H9 (cell line): ENCODE data around the gene PHYHIPL. TPM values are rescaled to one million over a fixed set of nuclear protein-coding genes. Genes with fewer than 3 reads are reported as not detected.

ENCODE experiments used
- DNase-seq: peaks from one replicate; pipeline ENCODE4 v3.0.0-alpha.2; 2017
- H2AFZ ChIP-seq: one replicate; pipeline ENCODE4 v1.6.1; 2013; ENCODE audit warnings: mild to moderate bottlenecking, low read length, control low read depth, moderate library complexity
- H2AK5ac ChIP-seq: 2 replicates; pipeline ENCODE4 v1.6.1; 2013; ENCODE audit warnings: low read length, control low read depth, mixed read lengths; ENCODE audit not compliant: insufficient read length
- H2BK120ac ChIP-seq: one replicate; pipeline ENCODE4 v1.6.1; 2013; ENCODE audit warnings: low read depth, mild to moderate bottlenecking, low read length, control low read depth, inconsistent platforms; ENCODE audit not compliant: poor library complexity, severe bottlenecking
- H2BK12ac ChIP-seq: 2 replicates; pipeline ENCODE4 v1.6.1; 2013; ENCODE audit warnings: low read length, control low read depth, mixed read lengths, low read depth; ENCODE audit not compliant: insufficient read length
- H2BK15ac ChIP-seq: 2 replicates; pipeline ENCODE4 v1.6.1; 2013; ENCODE audit warnings: low read depth, low read length, control low read depth
- H2BK20ac ChIP-seq: one replicate; pipeline ENCODE4 v1.6.1; 2013; ENCODE audit warnings: low read depth, mild to moderate bottlenecking, low read length, control low read depth, inconsistent platforms; ENCODE audit not compliant: poor library complexity, severe bottlenecking
- H2BK5ac ChIP-seq: 2 replicates; pipeline ENCODE4 v1.6.1; 2013; ENCODE audit warnings: low read length, control low read depth, mixed read lengths; ENCODE audit not compliant: insufficient read length
- H3K14ac ChIP-seq: 2 replicates; pipeline ENCODE4 v1.6.1; 2013; ENCODE audit warnings: low read length, control low read depth; ENCODE audit not compliant: insufficient read depth
- H3K18ac ChIP-seq: 2 replicates; pipeline ENCODE4 v1.6.1; 2013; ENCODE audit warnings: low read depth, mild to moderate bottlenecking, mixed read lengths, low read length, control low read depth; ENCODE audit not compliant: insufficient read length
- H3K23ac ChIP-seq: 2 replicates; pipeline ENCODE4 v1.6.1; 2013; ENCODE audit warnings: low read length, control low read depth, mixed read lengths, low read depth; ENCODE audit not compliant: insufficient read length
- H3K23me2 ChIP-seq: 2 replicates; pipeline ENCODE4 v1.6.1; 2013; ENCODE audit warnings: low read depth, mild to moderate bottlenecking, mixed read lengths, low read length, control low read depth; ENCODE audit not compliant: insufficient read length, poor library complexity, severe bottlenecking
- H3K27ac ChIP-seq: 2 replicates; pipeline ENCODE4 v1.5.1; 2013; ENCODE audit warnings: low read length, control low read depth, mixed read lengths, low read depth; ENCODE audit not compliant: insufficient read length
- H3K27me3 ChIP-seq: 2 replicates; pipeline ENCODE4 v1.6.1; 2013; ENCODE audit warnings: low read length, control low read depth, inconsistent platforms; ENCODE audit not compliant: insufficient read depth
- H3K4ac ChIP-seq: 2 replicates; pipeline ENCODE4 v1.6.1; 2013; ENCODE audit warnings: low read depth, mild to moderate bottlenecking, control low read depth, inconsistent platforms, low read length, moderate library complexity
- H3K4me1 ChIP-seq: 2 replicates; pipeline ENCODE4 v1.6.1; 2013; ENCODE audit warnings: low read length, control low read depth, inconsistent platforms; ENCODE audit not compliant: insufficient read depth
- H3K4me2 ChIP-seq: 2 replicates; pipeline ENCODE4 v1.6.1; 2013; ENCODE audit warnings: low read length, control low read depth, mixed read lengths; ENCODE audit not compliant: insufficient read length, insufficient read depth
- H3K56ac ChIP-seq: 2 replicates; pipeline ENCODE4 v1.6.1; 2013; ENCODE audit warnings: low read depth, mild to moderate bottlenecking, mixed read lengths, low read length, control low read depth; ENCODE audit not compliant: insufficient read length
- H3K79me1 ChIP-seq: 2 replicates; pipeline ENCODE4 v1.6.1; 2013; ENCODE audit warnings: low read depth, mild to moderate bottlenecking, moderate library complexity, low read length, control low read depth, inconsistent platforms; ENCODE audit not compliant: insufficient read depth, poor library complexity, severe bottlenecking
- H3K79me2 ChIP-seq: 2 replicates; pipeline ENCODE4 v1.6.1; 2013; ENCODE audit warnings: low read length, control low read depth, inconsistent platforms; ENCODE audit not compliant: insufficient read depth
- H3K9ac ChIP-seq: 2 replicates; pipeline ENCODE4 v1.6.1; 2013; ENCODE audit warnings: low read length, control low read depth, mixed read lengths; ENCODE audit not compliant: insufficient read length; ENCODE audit errors: extremely low read depth
- H3K9me3 ChIP-seq: one replicate; pipeline ENCODE4 v1.6.1; 2013; ENCODE audit warnings: low read depth, low read length, inconsistent platforms; ENCODE audit not compliant: control insufficient read depth
- H3T11ph ChIP-seq: one replicate; pipeline ENCODE4 v1.6.1; 2013; ENCODE audit warnings: mild to moderate bottlenecking, low read length, control low read depth, inconsistent platforms
- H4K20me1 ChIP-seq: one replicate; pipeline ENCODE4 v1.6.1; 2013; ENCODE audit not compliant: control insufficient read depth, insufficient read length, insufficient read depth
- H4K5ac ChIP-seq: 2 replicates; pipeline ENCODE4 v1.6.1; 2013; ENCODE audit warnings: low read depth, mild to moderate bottlenecking, mixed read lengths, low read length, control low read depth; ENCODE audit not compliant: insufficient read length
- H4K8ac ChIP-seq: replicated peaks from 2 replicates; pipeline ENCODE4 v1.6.1; 2013; ENCODE audit warnings: low read length, control low read depth, mixed read lengths, low read depth; ENCODE audit not compliant: insufficient read length
- H4K91ac ChIP-seq: 2 replicates; pipeline ENCODE4 v1.6.1; 2013; ENCODE audit warnings: low read depth, mild to moderate bottlenecking, moderate library complexity, mixed read lengths, low read length, control low read depth; ENCODE audit not compliant: insufficient read length
- H3K27ac Mint-ChIP-seq, 3 experiments: 2 replicates in 2 of 3; 3 replicates in 1 of 3; pipeline ENCODE4 v1.8.0; 2020 to 2021; ENCODE audit warnings: mixed read lengths in 3 of 3, mild to moderate bottlenecking in 1 of 3, moderate library complexity in 1 of 3
- H3K27me3 Mint-ChIP-seq: 2 replicates; pipeline ENCODE4 v1.8.0; 2021; ENCODE audit warnings: low read depth, mild to moderate bottlenecking, moderate library complexity, mixed read lengths
- H3K36me3 Mint-ChIP-seq, 3 experiments: 2 replicates in 2 of 3; 3 replicates in 1 of 3; pipeline ENCODE4 v1.8.0; 2020 to 2021; ENCODE audit warnings: low read depth in 3 of 3, mixed read lengths in 3 of 3; ENCODE audit not compliant: insufficient read depth in 1 of 3
- H3K4me1 Mint-ChIP-seq, 2 experiments: 2 replicates each; pipeline ENCODE4 v1.8.0; 2020; ENCODE audit warnings: mixed read lengths in 2 of 2
- H3K4me3 Mint-ChIP-seq, 2 experiments: 2 replicates in 1 of 2; 3 replicates in 1 of 2; pipeline ENCODE4 v1.8.0; 2020 to 2021; ENCODE audit warnings: mild to moderate bottlenecking in 2 of 2, mixed read lengths in 2 of 2, moderate library complexity in 1 of 2
- H3K9me3 Mint-ChIP-seq, 2 experiments: 2 replicates in 1 of 2; 3 replicates in 1 of 2; pipeline ENCODE4 v1.8.0; 2020; ENCODE audit warnings: mild to moderate bottlenecking in 2 of 2, mixed read lengths in 2 of 2, moderate library complexity in 1 of 2
- CTCF ChIP-seq: fragments of 200-600 bp; sonication (generic); conservative IDR thresholded peaks from 3 replicates; pipeline ENCODE4 v1.8.0; 2021; ENCODE audit warnings: antibody characterized with exemption, mild to moderate bottlenecking
- WGBS: extraction: QIAGEN DNeasy Blood & Tissue Kit; methylation state at CpG from one replicate; pipeline ENCODE4 v1.1.7; 2013; ENCODE audit warnings: missing lambda C conversion rate, low lambda C conversion rate, mixed read lengths; ENCODE audit not compliant: insufficient read length; ENCODE audit errors: extremely low coverage; 5-methylcytosine and 5-hydroxymethylcytosine counted together
- long read RNA-seq: library from polyadenylated mRNA; unstranded; transcript quantifications from one replicate; pipeline ENCODE4 v2.0.0, GENCODE V29; 2020
- total RNA-seq: library from RNA; stranded (reverse); gene quantifications from 2 replicates; pipeline ENCODE4 v1.2.1, GENCODE V29; 2021

The PHYHIPL gene
- total RNA-seq, result 0.18 and 0.44 TPM in 2 replicates
- long read RNA-seq, result 0 reads

GRCh38 chr10:59176241-59177030 lies at the start of gene PHYHIPL:
Gene PHYHIPL, plus strand, starts transcription at chr10:59176643. Its CDS starts 211 bp downstream, at chr10:59176854.
- DNase-seq, result peak; percentile 58
- no peak within 1 kb of the TSS for H4K8ac ChIP-seq
- no peak within 1 kb of the TSS for H2BK5ac ChIP-seq
- H2AFZ ChIP-seq, result no peak within 1 kb of the TSS
- no peak within 1 kb of the TSS for H3K56ac ChIP-seq
- no peak within 1 kb of the TSS for H2BK120ac ChIP-seq
- H3K4me1 ChIP-seq, result no peaks in the 10 kb centered on the region
- no peak within 1 kb of the TSS for H3T11ph ChIP-seq
- H3K27ac ChIP-seq, result no peak within 1 kb of the TSS
- peaks cover 0 to 6% of the 10 kb centered on the region in 2 experiments; a peak in 2 of 5 replicates for H3K9me3 Mint-ChIP-seq
- TF ChIP-seq CTCF, result no peak
- H3K4me2 ChIP-seq, result peak within 1 kb of the TSS; percentile 81
- no peaks in the 10 kb centered on the region for H4K20me1 ChIP-seq
- H3K23ac ChIP-seq, result no peak within 1 kb of the TSS
- WGBS, result no CpG with 5 or more reads among the region's 90 CpGs
- no peaks in the 10 kb centered on the region for H3K79me1 ChIP-seq
- no peak within 1 kb of the TSS for H2BK12ac ChIP-seq
- H3K27me3 Mint-ChIP-seq, result peaks cover 78% of the 10 kb centered on the region
- no peaks in the 10 kb centered on the region for H3K79me2 ChIP-seq
- H3K14ac ChIP-seq, result peak within 1 kb of the TSS; percentile 32
- H4K5ac ChIP-seq, result no peak within 1 kb of the TSS
- no peak within 1 kb of the TSS for H3K27ac Mint-ChIP-seq
- no peak within 1 kb of the TSS for H2BK15ac ChIP-seq
- H3K4ac ChIP-seq, result no peak within 1 kb of the TSS
- no peak within 1 kb of the TSS for H3K18ac ChIP-seq
- no peak within 1 kb of the TSS for H3K9ac ChIP-seq
- H3K23me2 ChIP-seq, result peaks cover 16% of the 10 kb centered on the region
- H4K91ac ChIP-seq, result no peak within 1 kb of the TSS
- no peaks in the 10 kb centered on the region for H3K36me3 Mint-ChIP-seq
- H3K4me3 Mint-ChIP-seq, result peak within 1 kb of the TSS; percentile 61 to 83
- peaks cover 9 to 10% of the 10 kb centered on the region in 2 experiments; a peak in 3 of 4 replicates for H3K4me1 Mint-ChIP-seq
- no peak within 1 kb of the TSS for H2AK5ac ChIP-seq
- H3K9me3 ChIP-seq, result no peaks in the 10 kb centered on the region
- no peak within 1 kb of the TSS for H2BK20ac ChIP-seq
- peaks cover 13% of the 10 kb centered on the region; the same call in 1 of the 2 replicates for H3K27me3 ChIP-seq
